Limb (tissue), 2 donors: Measurements from ENCODE around the gene DEFB131A.
"Not testable (repeated sequence)": the region's sequence is repeated elsewhere in the genome, so short reads cannot be mapped to it uniquely, and the experiment has no call there.

Experiments
- DNase-seq, 2 donors: peaks; one replicate each; pipeline ENCODE4 v3.0.0-alpha.2; 2016; ENCODE audit errors: extremely low spot score in 2 of 2

DEFB131A gene, protein sequence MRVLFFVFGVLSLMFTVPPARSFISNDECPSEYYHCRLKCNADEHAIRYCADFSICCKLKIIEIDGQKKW

DNA sequence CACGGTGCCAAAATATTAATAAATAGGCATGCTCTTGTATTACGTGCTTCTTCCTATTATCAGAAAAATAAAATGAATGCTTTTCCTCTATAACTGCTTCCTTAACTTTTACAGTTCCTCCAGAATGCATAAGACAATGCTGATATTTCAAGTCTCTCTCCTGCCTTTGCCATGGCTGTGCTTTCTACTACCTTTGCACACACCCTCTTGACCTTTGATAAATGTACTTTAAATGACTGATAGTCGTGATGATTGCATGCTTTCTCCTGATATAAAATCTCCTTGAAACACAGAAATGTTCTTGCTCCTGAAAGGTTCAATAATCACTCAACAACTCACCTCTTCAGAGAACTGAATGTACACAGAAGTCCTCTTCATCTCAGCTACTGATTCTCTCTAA, at the start of gene DEFB131A:
Gene DEFB131A, plus strand, starts transcription at position 301 of the 400 bp plus-strand sequence. CDS start 120 bp downstream, outside the sequence.
- DNase-seq, result not testable (repeated sequence)

DNA sequence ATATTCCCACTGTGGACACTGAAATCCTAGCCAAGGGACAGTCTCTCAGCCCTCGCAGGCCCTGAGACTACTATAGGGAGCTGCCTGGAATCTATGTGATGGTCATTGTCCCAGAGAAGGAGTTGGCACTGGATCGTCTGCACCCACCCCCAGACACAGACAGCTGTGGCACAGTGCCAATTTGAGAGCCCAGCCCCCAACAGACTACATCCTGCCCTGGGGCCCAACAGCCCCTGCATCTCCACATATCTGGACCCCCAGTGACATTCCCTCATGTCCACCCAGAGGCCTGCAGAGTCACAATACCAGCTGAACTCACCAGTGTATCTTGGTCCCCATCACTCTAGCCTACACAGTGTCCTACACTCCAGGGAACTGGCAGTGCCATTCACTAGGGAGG, 38.4 kb upstream of the DEFB131A start:
- not testable (repeated sequence) for DNase-seq

DNA sequence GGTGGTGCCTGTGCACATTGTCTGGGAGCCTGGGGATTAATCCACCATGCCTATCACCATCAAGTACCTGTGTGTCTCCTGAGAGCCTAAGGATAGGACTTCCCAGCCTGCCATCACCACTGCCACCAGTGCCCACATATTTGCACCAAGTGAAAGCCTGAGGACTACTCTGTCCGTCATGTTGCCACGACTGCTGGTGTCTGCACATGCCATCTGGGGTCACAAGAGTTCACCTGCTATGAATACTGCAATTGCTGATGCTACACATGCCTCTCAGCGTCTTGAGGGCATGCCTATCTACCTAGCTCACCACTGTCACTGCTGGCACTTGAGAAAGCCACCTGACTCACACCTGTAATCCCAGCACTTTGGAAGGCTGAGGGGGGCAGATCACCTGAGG, 37.7 kb upstream of the DEFB131A start:
- DNase-seq, result not testable (repeated sequence)

DNA sequence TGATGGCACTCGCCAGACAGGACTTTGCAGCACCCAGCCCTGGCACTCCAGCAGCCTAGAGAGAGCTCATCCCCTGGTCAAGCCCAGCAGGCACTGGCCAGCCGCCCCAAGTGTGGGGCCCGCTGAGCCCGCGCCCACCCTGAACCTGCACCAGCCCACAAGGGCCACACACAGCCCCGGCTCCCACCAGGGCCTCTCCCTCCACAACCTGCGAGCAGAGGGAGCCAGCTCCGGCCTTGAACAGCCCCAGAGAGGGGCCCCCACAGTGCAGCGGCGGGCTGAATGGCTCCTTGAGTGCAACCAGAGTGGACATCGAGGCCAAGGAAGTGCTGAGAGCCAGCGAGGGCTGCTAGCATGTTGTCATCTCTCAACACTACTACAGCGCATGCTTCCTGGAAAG, 34.4 kb upstream of the DEFB131A start:
- no peak for DNase-seq

DNA sequence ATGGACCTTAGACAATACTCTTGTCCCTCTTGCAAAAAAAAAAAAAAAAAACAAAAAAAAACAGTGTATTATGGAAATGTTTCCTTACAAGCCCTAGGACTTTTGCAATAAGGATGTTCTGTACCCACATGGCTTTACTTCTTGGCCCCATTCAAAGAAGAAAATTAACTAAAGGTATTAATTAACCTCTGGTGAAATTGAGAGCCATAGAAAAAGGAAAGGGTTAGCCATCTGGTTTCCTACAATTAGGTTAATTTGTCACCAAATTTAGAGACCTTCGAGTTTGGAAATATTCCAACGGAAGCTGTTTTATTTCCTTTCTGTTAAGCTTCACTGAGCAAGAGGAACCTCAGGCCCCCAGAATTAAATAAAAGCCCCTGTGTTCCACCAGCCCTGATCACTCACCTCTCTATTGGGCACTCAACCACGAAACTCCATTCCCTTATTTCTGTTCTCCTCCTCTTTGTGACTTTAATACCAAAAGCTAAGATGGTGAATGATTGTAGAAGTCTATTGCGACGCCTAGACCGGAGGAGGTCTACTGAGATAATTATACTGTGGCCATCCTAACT, 22.2 kb upstream of the DEFB131A start:
- DNase-seq, result not testable (repeated sequence)

DNA sequence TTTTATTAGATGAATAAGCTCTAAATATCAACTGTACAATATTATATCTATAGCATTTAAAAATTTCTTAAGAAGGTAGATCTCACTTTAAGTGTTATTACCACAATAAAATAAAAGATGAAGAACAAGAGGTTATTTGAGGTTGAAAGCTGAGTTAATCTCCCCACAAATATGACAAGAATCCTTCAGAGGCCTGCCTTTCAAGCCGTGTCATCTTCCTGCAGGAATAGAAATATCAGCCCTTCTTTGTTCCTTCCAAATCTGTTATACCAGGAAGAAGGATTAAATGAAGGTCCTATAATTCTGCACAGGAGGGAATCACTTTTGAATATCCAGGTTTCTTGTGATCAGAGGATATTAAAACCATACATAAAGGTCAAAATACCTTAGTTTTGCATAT, 18.3 kb upstream of the DEFB131A start:
- not testable (repeated sequence) for DNase-seq

DNA sequence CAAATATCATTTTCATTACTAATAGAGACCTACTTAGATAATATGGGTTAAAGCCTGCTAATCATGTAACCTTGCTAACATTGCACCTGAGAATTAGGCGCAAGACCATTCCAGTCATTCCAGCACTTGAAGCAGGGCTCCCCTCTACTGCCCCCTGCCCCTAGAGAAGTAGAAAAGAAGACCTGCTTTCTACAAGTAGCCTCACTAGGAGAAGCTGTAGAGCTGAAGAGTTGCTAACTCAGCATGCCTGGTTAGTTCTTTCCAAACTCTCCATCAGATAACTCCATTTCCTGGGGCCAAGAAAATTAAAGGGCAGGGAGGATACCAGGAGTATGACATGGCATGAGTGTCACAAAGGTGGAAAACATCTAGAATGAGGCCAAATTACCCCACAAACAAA, 14.2 kb upstream of the DEFB131A start:
- not testable (repeated sequence) for DNase-seq

DNA sequence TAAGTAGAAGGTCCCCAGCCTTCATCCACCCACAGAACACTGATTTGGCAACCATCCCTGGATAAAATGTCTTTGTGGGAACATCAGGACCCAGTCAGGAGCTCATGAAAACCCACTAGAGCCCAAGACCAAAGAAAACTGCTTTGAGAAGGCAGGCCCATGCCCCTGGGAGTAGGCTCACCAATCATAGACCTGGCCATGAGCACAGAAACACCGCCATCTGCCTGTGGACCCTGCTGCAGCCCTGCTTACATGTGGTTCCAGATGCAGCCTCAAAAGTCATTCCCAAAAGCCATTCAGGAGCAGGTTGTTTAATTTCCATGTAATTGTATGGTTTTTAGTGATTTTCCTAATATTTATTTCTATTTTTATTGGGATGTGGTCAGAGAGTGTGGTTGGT, 10.9 kb upstream of the DEFB131A start:
- DNase-seq, result not testable (repeated sequence)

DNA sequence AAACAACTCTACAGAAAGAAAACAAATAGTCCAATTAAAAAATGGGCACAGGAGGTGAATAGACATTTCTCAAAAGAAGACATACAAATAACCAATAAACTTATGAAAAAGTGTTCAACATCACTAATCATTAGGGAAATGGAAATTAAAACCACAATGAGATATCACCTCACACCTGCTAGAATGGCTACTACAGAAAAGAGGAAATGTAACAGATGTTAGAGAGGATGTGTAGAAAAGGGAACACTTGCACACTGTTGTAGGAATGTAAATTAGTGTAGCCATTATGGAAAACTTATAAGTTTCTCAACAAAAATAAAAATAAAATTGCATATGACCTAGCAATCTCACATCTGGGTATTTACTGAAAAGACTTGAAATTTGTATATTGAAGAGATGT, 7.5 kb upstream of the DEFB131A start:
- DNase-seq, result not testable (repeated sequence)

DNA sequence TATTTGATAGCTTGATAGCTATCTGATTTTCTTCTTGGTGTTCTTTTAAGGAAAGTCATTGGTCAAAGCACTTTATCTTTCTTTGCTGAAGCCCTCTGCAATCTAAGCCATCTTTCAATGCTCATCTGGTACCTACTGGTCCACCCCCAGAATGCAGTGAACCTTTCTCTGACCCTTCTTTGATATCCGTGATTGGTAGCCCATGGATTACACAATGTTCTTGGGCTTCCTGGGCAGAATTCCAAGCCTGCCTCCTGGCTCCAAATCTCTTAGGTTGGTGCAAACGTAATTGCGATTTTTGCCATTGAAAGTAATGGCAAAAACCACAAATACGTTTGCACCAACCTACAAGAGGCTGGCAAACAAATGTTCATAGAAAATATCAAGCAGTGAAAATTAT, 1.9 kb upstream of the DEFB131A start:
- DNase-seq, result not testable (repeated sequence)

DNA sequence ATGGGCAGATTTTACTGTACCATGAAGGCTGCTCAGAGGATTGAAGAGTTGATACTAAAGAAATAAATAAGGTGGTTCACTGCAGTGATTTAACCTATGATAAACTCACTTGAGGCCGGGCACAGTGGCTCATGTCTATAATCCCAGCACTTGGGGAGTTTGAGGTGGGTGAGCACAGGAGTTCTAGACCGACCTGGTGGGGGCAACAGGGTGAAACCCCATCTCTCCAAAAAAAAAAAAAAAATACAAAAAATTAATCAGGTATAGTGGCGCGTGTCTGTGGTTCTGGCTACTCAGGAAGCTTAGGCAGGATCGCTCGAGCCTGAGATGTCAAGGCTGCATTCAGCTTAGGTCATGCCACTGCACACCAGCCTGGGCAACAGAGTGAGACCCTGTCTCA, 467 bp downstream of the DEFB131A start:
- DNase-seq, result not testable (repeated sequence)

DNA sequence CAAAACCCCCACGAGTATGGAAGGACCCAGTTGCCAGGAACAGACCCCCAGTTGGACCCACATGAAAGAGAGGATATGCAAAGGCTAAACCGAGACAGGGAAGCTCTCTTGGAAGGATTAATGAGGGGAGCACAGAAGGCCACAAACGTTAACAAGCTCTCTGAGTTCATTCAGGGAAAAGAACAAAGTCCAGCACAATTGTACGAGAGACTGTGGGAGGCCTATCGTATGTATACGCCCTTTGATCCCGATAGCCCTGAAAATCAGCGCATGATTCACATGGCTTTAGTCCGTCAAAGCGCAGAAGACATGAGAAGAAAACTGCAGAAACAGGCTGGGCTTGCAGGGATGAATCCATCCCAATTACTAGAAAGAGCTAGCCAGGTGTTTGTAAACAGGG, 8.0 kb downstream of the DEFB131A start:
- not testable (repeated sequence) for DNase-seq

DNA sequence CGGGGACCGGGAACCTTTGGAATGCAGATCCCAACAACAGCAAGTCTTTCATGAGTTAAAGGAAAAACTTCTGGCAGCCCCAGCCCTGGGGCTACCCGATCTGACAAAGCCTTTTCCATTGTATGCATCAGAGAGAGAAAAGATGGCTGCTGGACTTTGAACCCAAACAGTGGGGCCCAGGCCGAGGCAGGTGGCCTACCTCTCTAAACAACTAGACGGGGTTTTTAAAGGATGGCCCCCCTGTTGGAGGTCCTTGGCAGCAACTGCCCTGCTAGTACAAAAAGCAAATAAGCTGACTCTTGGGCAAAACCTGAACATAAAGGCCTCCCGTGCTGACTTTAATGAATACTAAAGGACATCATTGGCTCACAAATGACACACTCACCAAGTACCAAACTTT, 10.1 kb downstream of the DEFB131A start:
- DNase-seq, result not testable (repeated sequence)

DNA sequence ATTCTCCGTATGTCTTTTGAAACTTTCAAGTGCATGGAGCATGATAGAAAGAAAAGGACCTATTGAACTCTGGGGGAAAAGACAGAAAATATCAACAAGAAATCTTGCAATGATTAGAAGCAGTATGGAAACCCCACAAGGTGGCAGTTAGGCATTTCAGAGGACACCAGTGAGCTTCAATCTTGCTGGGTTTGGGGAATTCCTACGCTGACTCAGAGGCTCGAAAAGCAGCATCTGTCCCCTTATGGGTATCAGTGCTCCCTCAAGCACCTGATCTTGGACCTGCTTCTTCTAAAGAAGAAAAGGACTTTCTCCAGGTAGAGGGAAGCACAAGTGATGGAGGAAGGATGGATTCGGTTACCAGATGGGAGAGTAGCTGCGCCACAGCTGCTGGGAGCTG, 10.8 kb downstream of the DEFB131A start:
- DNase-seq, result not testable (repeated sequence)

DNA sequence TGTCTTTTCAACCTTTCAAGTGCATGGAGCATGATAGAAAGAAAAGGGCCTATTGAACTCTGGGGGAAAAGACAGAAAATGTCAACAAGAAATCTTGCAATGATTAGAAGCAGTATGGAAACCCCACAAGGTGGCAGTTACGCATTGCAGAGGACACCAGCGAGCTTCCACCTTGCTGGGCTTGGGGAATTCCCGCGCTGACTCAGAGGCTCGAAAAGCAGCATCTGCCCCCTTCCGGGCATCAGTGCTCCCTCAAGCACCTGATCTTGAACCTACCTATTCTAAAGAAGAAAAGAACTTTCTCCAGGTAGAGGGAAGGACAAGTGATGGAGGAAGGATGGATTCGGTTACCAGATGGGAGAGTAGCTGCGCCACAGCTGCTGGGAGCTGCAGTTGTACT, 35.3 kb downstream of the DEFB131A start:
- DNase-seq, result not testable (repeated sequence)

DNA sequence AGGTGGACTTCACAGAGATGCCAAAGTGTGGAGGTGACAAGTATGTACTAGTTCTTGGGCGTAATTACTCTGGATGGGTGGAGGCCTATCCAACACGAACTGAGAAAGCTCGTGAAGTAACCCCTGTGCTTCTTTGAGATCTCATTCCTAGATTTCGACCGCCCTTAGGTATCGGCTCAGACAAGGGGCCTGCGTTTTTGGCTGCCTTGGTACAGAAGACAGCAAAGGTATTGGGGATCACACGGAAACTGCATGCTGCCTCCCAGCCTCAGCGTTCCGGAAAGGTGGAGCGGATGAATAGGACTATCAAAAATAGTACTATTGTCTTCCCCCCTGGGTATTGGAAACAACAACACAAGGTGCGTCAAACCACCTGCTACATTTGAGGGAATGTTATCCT, 35.9 kb downstream of the DEFB131A start:
- not testable (repeated sequence) for DNase-seq

DNA sequence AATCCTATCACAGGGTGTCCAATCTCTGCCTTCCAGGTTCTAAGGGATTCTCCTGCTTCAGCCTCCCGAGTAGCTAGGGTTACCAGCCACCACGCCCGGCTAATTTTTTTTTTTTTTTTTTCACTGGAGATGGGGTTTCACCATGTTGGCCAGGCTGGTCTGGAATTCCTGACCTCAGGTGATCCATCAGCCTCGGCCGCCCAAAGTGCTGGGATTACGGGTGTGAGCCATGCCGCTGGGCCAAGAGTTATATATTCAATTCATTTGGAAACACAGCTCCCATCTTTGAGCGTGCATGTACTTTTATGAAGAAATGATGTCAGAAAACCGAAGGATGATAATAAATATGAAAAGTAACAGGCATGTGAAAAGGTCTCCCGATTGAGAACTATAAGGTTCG, 38.7 kb downstream of the DEFB131A start:
- DNase-seq, result not testable (repeated sequence)

DNA sequence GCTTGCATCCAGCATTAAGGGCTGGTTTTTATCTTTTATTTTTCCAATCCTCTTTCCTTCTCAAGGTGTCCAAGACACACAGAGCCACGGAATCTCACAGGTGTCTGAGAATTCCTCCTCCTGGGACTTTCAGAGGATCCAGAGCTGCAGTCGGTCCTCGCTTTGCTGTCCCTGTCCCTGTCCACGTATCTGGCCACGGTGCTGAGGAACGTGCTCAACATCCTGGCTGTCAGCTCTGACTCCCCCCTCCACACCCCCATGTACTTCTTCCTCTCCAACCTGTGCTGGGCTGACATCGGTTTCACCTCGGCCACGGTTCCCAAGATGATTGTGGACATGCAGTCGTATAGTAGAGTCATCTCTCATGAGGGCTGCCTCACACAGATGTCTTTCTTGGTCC, 39.5 kb downstream of the DEFB131A start:
- DNase-seq, result not testable (repeated sequence)

DNA sequence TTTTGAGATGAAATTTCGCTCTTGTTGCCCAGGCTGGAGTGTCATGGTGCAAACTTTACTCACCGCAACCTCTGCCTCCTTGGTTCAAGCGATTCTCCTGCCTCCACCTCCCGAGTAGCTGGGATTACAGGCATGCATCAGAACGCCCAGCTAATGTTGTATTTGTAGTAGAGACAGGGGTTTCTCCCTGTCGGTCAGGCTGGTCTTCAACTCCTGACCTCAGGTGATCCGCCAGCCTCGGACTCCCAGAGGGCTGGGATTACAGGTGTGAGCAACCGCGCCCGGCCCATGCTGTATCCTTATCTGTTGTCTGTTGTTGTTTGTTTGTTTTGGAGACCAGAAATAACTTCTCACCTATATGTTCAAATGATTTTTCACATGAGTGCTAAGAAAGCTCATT, 42.7 kb downstream of the DEFB131A start:
- not testable (repeated sequence) for DNase-seq

DNA sequence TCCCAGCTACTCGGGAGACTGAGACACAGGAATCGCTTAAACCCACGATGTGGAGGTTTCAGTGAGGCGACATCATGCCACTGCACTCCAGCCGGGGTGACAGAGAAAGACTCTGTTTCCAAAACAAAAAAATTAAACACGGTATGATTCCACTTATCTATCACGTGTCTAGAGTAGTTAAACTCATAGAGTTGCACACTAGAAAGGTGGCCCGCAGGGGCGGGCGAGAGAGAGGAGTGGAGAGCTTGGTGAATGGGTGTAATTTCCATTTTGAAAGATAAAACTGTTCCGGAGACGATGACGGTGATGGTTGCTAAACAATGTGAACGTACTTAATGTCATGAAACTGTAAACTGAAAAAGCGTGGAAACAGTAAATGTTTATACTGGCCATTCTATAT, 44.6 kb downstream of the DEFB131A start:
- not testable (repeated sequence) for DNase-seq

DNA sequence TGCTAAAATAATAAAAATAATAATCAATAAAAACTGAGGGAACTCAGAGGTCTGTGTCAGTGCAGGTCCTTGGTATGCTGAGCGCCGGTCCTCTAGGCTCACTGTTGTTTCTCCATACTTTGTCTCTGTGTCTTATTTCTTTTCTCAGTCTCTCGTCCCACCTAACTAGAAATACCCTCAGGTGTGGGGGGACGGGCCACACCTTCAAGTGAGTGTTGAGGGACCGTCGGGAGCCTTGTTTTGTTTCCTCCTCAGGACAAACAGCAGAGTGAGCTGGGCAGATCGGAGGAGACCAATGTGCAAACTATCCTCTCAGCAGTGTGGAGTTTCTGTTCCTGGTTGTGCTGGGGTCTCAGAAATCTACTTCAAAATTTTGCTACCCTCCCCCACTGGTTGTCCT, 46.3 kb downstream of the DEFB131A start:
- DNase-seq, result not testable (repeated sequence)

DNA sequence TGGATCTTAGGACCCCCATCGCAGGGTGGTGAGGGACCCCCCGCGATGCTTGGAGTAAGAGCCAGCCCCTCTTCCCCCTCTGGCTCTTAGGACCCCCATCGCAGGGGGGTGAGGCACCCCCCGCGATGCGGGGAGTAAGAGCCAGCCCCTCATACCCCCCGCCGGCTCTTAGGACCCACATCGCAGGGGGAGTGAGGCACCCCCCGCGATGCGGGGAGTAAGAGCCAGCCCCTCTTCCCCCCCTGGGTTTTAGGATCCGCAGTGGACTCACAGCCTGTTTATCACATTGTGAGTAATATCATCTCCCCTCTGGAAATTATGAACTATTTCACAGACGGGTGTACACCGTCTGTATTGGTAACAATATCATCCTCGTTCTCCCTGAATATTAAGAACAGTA, 46.8 kb downstream of the DEFB131A start:
- DNase-seq, result not testable (repeated sequence)

DNA sequence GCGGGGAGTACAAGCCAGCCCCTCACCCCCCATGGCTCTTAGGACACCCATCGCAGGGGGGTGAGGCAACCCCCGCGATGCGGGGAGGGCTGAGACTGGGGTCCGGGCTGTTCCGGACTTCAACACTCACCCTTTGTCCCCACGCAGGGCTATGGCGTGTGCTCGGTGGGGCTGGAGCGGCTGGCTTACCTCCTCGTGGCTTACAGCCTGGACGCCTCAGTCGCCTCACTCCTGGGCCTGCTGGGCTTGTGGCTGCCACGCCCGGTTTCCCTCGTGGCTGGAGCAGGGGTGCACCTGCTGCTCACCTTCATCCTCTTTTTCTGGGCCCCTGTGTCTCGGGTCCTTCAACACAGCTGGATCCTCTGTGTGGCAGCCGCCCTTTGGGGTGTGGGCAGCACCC, 49.4 kb downstream of the DEFB131A start:
- not testable (repeated sequence) for DNase-seq
